HG02678 (cell line): ENCODE data around the gene MTURN.

Experiments
- ATAC-seq: cut with Tn5 transposase; IDR thresholded peaks from one replicate; pipeline ENCODE4 v1.9.1; 2021; ENCODE audit warnings: mild to moderate bottlenecking, moderate library complexity; ENCODE audit not compliant: unreplicated experiment

MTURN gene

GRCh38 chr7:30201921-30202320 lies 67.1 kb downstream of the MTURN start:
- no peak for ATAC-seq

- no peak for ATAC-seq
Measured at GRCh38 chr7:30202671-30203070, 67.9 kb downstream of the MTURN start.

- no peak for ATAC-seq
Measured at GRCh38 chr7:30206491-30206890, 71.7 kb downstream of the MTURN start.

- ATAC-seq, result no peak
Measured at GRCh38 chr7:30206942-30207341, 72.2 kb downstream of the MTURN start.

GRCh38 chr7:30207376-30207775 lies 72.6 kb downstream of the MTURN start:
- no peak for ATAC-seq

- ATAC-seq, result no peak
Measured at GRCh38 chr7:30209951-30210350, 75.2 kb downstream of the MTURN start.
